ENCODE results near the gene HYCC2.

DNA sequence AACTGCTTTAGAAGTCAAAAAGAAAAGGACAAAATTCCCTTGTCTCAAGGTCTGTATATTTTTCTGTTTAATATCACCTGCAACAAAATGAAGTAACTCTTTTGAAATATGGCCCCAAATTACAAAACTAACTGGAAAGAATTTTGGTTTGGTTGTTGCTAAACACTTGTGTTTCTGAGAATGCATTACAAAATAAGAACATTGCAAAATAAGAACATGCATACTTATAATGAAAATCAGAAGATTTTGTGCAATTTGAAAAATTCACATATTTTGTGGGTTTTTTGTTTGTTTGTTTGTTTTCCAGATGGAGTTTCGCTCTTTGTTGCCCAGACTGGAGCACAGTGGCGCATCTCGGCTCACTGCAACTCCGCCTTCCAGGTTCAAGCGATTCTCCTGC is 22.1 kb upstream of the HYCC2 start:
- TF ChIP-seq, protein P1, sequence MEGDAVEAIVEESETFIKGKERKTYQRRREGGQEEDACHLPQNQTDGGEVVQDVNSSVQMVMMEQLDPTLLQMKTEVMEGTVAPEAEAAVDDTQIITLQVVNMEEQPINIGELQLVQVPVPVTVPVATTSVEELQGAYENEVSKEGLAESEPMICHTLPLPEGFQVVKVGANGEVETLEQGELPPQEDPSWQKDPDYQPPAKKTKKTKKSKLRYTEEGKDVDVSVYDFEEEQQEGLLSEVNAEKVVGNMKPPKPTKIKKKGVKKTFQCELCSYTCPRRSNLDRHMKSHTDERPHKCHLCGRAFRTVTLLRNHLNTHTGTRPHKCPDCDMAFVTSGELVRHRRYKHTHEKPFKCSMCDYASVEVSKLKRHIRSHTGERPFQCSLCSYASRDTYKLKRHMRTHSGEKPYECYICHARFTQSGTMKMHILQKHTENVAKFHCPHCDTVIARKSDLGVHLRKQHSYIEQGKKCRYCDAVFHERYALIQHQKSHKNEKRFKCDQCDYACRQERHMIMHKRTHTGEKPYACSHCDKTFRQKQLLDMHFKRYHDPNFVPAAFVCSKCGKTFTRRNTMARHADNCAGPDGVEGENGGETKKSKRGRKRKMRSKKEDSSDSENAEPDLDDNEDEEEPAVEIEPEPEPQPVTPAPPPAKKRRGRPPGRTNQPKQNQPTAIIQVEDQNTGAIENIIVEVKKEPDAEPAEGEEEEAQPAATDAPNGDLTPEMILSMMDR (IDR thresholded peaks at IDR 0.05; ENCODE audit: extremely low read depth in 1 of 2, insufficient read depth in 1 of 2, low read depth in 1 of 2, low read length in 2 of 2): no peak
- TF ChIP-seq POLR2A (IDR thresholded peaks at IDR 0.05; ENCODE audit: low read depth, low read length) (no peak), MYC (IDR thresholded peaks at IDR 0.05; ENCODE audit: low read depth, low read length) (no peak)
